Measurements from ENCODE around the gene ZMAT3.
"Not testable (repeated sequence)": the region's sequence is repeated elsewhere in the genome, so short reads cannot be mapped to it uniquely, and the experiment has no call there.

ZMAT3 gene

GRCh38 chr3:179068779-179069530, 2.7 kb downstream of the ZMAT3 start:
- peak in 1 of 2 experiments; percentile 15 for DNase-seq (ENCODE audit: low read depth in 2 of 2)

- no peak for DNase-seq (ENCODE audit: low read depth in 2 of 2)
Measured at GRCh38 chr3:179067839-179068238, 3.8 kb downstream of the ZMAT3 start.

GRCh38 chr3:179067291-179067690, 4.3 kb downstream of the ZMAT3 start:
- DNase-seq (ENCODE audit: low read depth in 2 of 2), result no peak

GRCh38 chr3:179063945-179064560, 7.6 kb downstream of the ZMAT3 start:
- no peak for DNase-seq (ENCODE audit: low read depth in 2 of 2)

- DNase-seq (ENCODE audit: low read depth in 2 of 2), result no peak
Measured at GRCh38 chr3:179056326-179056725, 15.3 kb downstream of the ZMAT3 start.

- not testable (repeated sequence) for DNase-seq (ENCODE audit: low read depth in 2 of 2)
Measured at GRCh38 chr3:179054565-179054964, 17.0 kb downstream of the ZMAT3 start.

GRCh38 chr3:179046497-179047353, 24.9 kb downstream of the ZMAT3 start:
- DNase-seq (ENCODE audit: low read depth in 2 of 2), result no peak

GRCh38 chr3:179045719-179046402, 25.7 kb downstream of the ZMAT3 start:
- DNase-seq (ENCODE audit: low read depth in 2 of 2), result no peak

GRCh38 chr3:179038899-179039251, 32.7 kb downstream of the ZMAT3 start:
- DNase-seq (ENCODE audit: low read depth in 2 of 2), result not testable (repeated sequence)

GRCh38 chr3:179038216-179038898, 33.3 kb downstream of the ZMAT3 start:
- DNase-seq (ENCODE audit: low read depth in 2 of 2), result no peak

- DNase-seq (ENCODE audit: low read depth in 2 of 2), result no peak
Measured at GRCh38 chr3:179037351-179037750, 34.3 kb downstream of the ZMAT3 start.

- no peak for DNase-seq (ENCODE audit: low read depth in 2 of 2)
Measured at GRCh38 chr3:179036626-179037300, 34.8 kb downstream of the ZMAT3 start.

GRCh38 chr3:179036226-179036625, 35.4 kb downstream of the ZMAT3 start:
- DNase-seq (ENCODE audit: low read depth in 2 of 2), result no peak

GRCh38 chr3:179035232-179035631, 36.4 kb downstream of the ZMAT3 start:
- DNase-seq (ENCODE audit: low read depth in 2 of 2), result no peak

GRCh38 chr3:179033304-179033657, 38.3 kb downstream of the ZMAT3 start:
- not testable (repeated sequence) for DNase-seq (ENCODE audit: low read depth in 2 of 2)

- DNase-seq (ENCODE audit: low read depth in 2 of 2), result not testable (repeated sequence)
Measured at GRCh38 chr3:179032454-179033303, 38.9 kb downstream of the ZMAT3 start.

- DNase-seq (ENCODE audit: low read depth in 2 of 2), result no peak
Measured at GRCh38 chr3:179029096-179029495, 42.5 kb downstream of the ZMAT3 start.

- no peak for DNase-seq (ENCODE audit: low read depth in 2 of 2)
Measured at GRCh38 chr3:179028408-179028807, 43.2 kb downstream of the ZMAT3 start.

- DNase-seq (ENCODE audit: low read depth in 2 of 2), result no peak
Measured at GRCh38 chr3:179027326-179027900, 44.2 kb downstream of the ZMAT3 start.

- no peak for DNase-seq (ENCODE audit: low read depth in 2 of 2)
Measured at GRCh38 chr3:179026636-179027035, 45.0 kb downstream of the ZMAT3 start.
